Transverse colon (tissue), 4 donors: ENCODE measurements around the gene PSG6. TPM values are rescaled to one million over a fixed set of nuclear protein-coding genes. Genes with fewer than 3 reads are reported as not detected.
A peak's percentile ranks its signal among the peaks of the same experiment; 100 is the strongest.
"Not testable (repeated sequence)": the region's sequence is repeated elsewhere in the genome, so short reads cannot be mapped to it uniquely, and the experiment has no call there.

ENCODE experiments used
- DNase-seq: peaks from one replicate; pipeline ENCODE4 v3.0.0-alpha.2; 2019
- H3K27ac ChIP-seq, 4 donors: fragments of 200-600 bp; sonication (generic); 2 replicates each; pipeline ENCODE4 v1.5.1; 2016 to 2018; ENCODE audit warnings: inconsistent platforms in 4 of 4
- H3K27me3 ChIP-seq: fragments of 200-600 bp; sonication (generic); 2 replicates; pipeline ENCODE4 v1.5.1; 2017; ENCODE audit warnings: inconsistent platforms
- H3K36me3 ChIP-seq, 4 donors: fragments of 200-600 bp; sonication (generic); 2 replicates each; pipeline ENCODE4 v1.5.1; 2017 to 2019; ENCODE audit warnings: inconsistent platforms in 4 of 4
- H3K4me1 ChIP-seq, 4 donors: fragments of 200-600 bp; sonication (generic); 2 replicates each; pipeline ENCODE4 v1.5.1; 2017 to 2020; ENCODE audit warnings: inconsistent platforms in 4 of 4
- H3K4me3 ChIP-seq, 4 donors: fragments of 200-600 bp; sonication (generic); 1 replicate in 1 of 4; 2 replicates in 3 of 4; pipeline versions ENCODE4 v1.5.1 to v1.6.1; 2017 to 2019; ENCODE audit warnings: inconsistent platforms in 4 of 4
- H3K9me3 ChIP-seq, 2 donors: fragments of 200-600 bp; sonication (generic); 2 replicates each; pipeline ENCODE4 v1.5.1; 2017 to 2019; ENCODE audit warnings: inconsistent platforms in 2 of 2
- EP300 ChIP-seq: sonication (generic); formaldehyde crosslinking; IDR thresholded peaks from one replicate; pipeline ENCODE4 v1.6.1; 2017; ENCODE audit warnings: antibody characterized with exemption, low read depth
- POLR2A ChIP-seq: fragments of 450-650 bp; IDR thresholded peaks from one replicate; pipeline ENCODE4 v1.6.1; 2016; ENCODE audit warnings: antibody characterized with exemption, mild to moderate bottlenecking, moderate library complexity
- POLR2AphosphoS5 ChIP-seq, 3 donors: sonication (generic); formaldehyde crosslinking; IDR thresholded peaks; one replicate each; pipeline ENCODE4 v1.6.1; 2016; ENCODE audit warnings: antibody characterized with exemption in 3 of 3
- WGBS, 2 donors: methylation state at CpG; one replicate each; pipeline ENCODE4 v1.1.5; 2018; ENCODE audit warnings: low coverage in 1 of 2; 5-methylcytosine and 5-hydroxymethylcytosine counted together
- in situ Hi-C, 4 donors: fragments of 200-750 bp; cut with MboI; loops; one replicate each; pipeline versions ENCODE4 v1.15.0 to v1.15.1; 2017; ENCODE audit warnings: low sequenced_read_pairs in 3 of 4, low pct_ligation_motif_present in 1 of 4, low pct_unique_long_range_greater_than_20kb in 1 of 4
- intact Hi-C: fragments of 100-400 bp; cut with DNase I; formaldehyde crosslinking; loops from one replicate; pipeline ENCODE4 v1.15.1; 2023; ENCODE audit warnings: low total_unique reads
- total RNA-seq, 4 donors: library from RNA; depleted of rRNA; stranded (reverse); fragments of >200 nt; gene quantifications; one replicate each; pipeline ENCODE4 v1.1.0, GENCODE V29; 2016
- TF ChIP-seq, protein P1 (sequence below), 5 experiments: fragments of 200-600 bp in 3 of 5; fragments of 450-650 bp in 2 of 5; sonication (generic) in 3 of 5; IDR thresholded peaks; 1 replicate in 2 of 5; 2 replicates in 3 of 5; pipeline ENCODE4 v1.5.1; 2016 to 2017; ENCODE audit warnings: antibody characterized with exemption in 5 of 5, inconsistent platforms in 3 of 5, mild to moderate bottlenecking in 2 of 5, moderate library complexity in 1 of 5

Gene PSG6
- total RNA-seq, 4 donors from 2014 or later: not detected

DNA sequence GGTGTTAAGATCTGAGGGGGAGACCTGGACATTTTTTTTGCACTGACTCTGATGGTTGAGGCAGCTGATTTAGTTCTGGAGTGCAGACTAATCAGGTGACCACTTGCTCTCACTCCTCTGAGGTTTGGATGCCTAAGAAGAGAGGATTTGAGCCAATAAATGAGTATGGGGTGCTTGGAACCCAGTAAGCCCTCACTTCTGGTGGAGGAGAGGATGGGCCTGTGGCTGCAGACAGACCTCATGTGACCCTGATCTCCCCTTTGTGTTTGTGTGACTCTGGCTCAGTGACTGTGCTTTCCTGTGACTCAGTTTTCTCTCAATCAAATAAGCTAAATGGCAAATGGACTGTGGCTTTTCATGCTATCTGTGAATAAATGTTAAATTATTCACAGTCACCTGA is 16.5 kb upstream of the PSG6 start:
- DNase-seq, H3K36me3 ChIP-seq, H3K4me3 ChIP-seq, intact Hi-C loops, H3K4me1 ChIP-seq, H3K27me3 ChIP-seq, in situ Hi-C loops, H3K27ac ChIP-seq, H3K9me3 ChIP-seq: not testable (repeated sequence)

- in situ Hi-C loops, H3K36me3 ChIP-seq, H3K27ac ChIP-seq, DNase-seq, H3K4me3 ChIP-seq, H3K4me1 ChIP-seq, intact Hi-C loops, H3K9me3 ChIP-seq, H3K27me3 ChIP-seq: not testable (repeated sequence)
- 53 to 79% methylated on average over 2 to 3 of the region's 3 CpGs for WGBS, 2 donors
These were observed 15.7 kb upstream of the PSG6 start for GRCh38 chr19:42933412-42933811.

- H3K4me1 ChIP-seq, DNase-seq, in situ Hi-C loops, H3K36me3 ChIP-seq, H3K27ac ChIP-seq, H3K9me3 ChIP-seq, H3K4me3 ChIP-seq, intact Hi-C loops, H3K27me3 ChIP-seq: not testable (repeated sequence)
- WGBS, 2 donors: 46 to 61% methylated on average over 3 to 5 of the region's 5 CpGs
These were observed 14.9 kb upstream of the PSG6 start for GRCh38 chr19:42932485-42933101.

- H3K27ac ChIP-seq, H3K4me1 ChIP-seq, H3K4me3 ChIP-seq, in situ Hi-C loops, H3K9me3 ChIP-seq, H3K36me3 ChIP-seq, H3K27me3 ChIP-seq, intact Hi-C loops: not testable (repeated sequence)
- peak; percentile 17 for DNase-seq
- TF ChIP-seq, protein P1, sequence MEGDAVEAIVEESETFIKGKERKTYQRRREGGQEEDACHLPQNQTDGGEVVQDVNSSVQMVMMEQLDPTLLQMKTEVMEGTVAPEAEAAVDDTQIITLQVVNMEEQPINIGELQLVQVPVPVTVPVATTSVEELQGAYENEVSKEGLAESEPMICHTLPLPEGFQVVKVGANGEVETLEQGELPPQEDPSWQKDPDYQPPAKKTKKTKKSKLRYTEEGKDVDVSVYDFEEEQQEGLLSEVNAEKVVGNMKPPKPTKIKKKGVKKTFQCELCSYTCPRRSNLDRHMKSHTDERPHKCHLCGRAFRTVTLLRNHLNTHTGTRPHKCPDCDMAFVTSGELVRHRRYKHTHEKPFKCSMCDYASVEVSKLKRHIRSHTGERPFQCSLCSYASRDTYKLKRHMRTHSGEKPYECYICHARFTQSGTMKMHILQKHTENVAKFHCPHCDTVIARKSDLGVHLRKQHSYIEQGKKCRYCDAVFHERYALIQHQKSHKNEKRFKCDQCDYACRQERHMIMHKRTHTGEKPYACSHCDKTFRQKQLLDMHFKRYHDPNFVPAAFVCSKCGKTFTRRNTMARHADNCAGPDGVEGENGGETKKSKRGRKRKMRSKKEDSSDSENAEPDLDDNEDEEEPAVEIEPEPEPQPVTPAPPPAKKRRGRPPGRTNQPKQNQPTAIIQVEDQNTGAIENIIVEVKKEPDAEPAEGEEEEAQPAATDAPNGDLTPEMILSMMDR (IDR thresholded peaks at IDR 0.05): peak in 3 of 5 experiments; percentile 6 to 35 (median 31)
- 0% methylated on average over 1 of the region's 1 CpG; no CpG with 5 or more reads in 1 of the 2 donors for WGBS, 2 donors
These were observed 12.5 kb upstream of the PSG6 start for GRCh38 chr19:42930214-42930613.

GRCh38 chr19:42928896-42929295 is 11.2 kb upstream of the PSG6 start:
- WGBS, 2 donors: 78 to 83% methylated on average over 1 to 3 of the region's 3 CpGs
- in situ Hi-C loops: no loop called here

GRCh38 chr19:42926781-42927180 is 9.1 kb upstream of the PSG6 start:
- Histone ChIP-seq H3K4me1 (no peaks in the 10 kb centered on the region), H3K27ac (no peak overlapping the region), H3K36me3 (no peaks in the 10 kb centered on the region), H3K4me3 (no peak overlapping the region), H3K27me3 (no peaks in the 10 kb centered on the region), H3K9me3 (no peaks in the 10 kb centered on the region)
- 47 to 60% methylated on average over 1 to 2 of the region's 2 CpGs for WGBS, 2 donors
- TF ChIP-seq, protein P1 (IDR thresholded peaks at IDR 0.05): no peak
- TF ChIP-seq POLR2AphosphoS5 (IDR thresholded peaks at IDR 0.05) (no peak), EP300 (no peak), POLR2A (no peak)
- intact Hi-C loops: no loop called here
- no peak for DNase-seq
- in situ Hi-C loops: no loop called here

More at GRCh38 chr19:42928896-42929295, 11.2 kb upstream of the PSG6 start:
- H3K27ac ChIP-seq: no peak overlapping the region
- intact Hi-C loops: no loop called here
- no peak for DNase-seq
- H3K36me3 ChIP-seq: no peaks in the 10 kb centered on the region
- H3K9me3 ChIP-seq: no peaks in the 10 kb centered on the region
- no peak for TF ChIP-seq POLR2A
- no peak for TF ChIP-seq EP300
- no peak for TF ChIP-seq POLR2AphosphoS5 (IDR thresholded peaks at IDR 0.05)
- TF ChIP-seq, protein P1 (IDR thresholded peaks at IDR 0.05): no peak
- no peak overlapping the region for H3K4me3 ChIP-seq
- H3K27me3 ChIP-seq: no peaks in the 10 kb centered on the region
- no peaks in the 10 kb centered on the region for H3K4me1 ChIP-seq
